Fibroblast of villous mesenchyme (primary cell): ENCODE results near the gene MSI2. TPM values are rescaled to one million over a fixed set of nuclear protein-coding genes. Genes with fewer than 3 reads are reported as not detected.

Experiments used
- DNase-seq: peaks from one replicate; pipeline ENCODE4 v3.0.0-alpha.2; 2010; ENCODE audit warnings: low read depth
- H3K4me3 ChIP-seq: 2 replicates; pipeline ENCODE4 v1.5.1; 2011; ENCODE audit warnings: low read depth, mild to moderate bottlenecking, low read length
- total RNA-seq: library from RNA; depleted of rRNA; stranded (reverse); fragments of >200 nt; gene quantifications from 2 replicates; pipeline ENCODE4 v1.2.3, GENCODE V29; 2012
- TF ChIP-seq, protein P1 (sequence below): IDR thresholded peaks from 2 replicates; pipeline ENCODE4 v1.5.1; 2012; ENCODE audit warnings: low read depth, mild to moderate bottlenecking, low read length; ENCODE audit not compliant: insufficient read depth

The MSI2 gene
- total RNA-seq, 1 donor = 50.1 TPM

DNA sequence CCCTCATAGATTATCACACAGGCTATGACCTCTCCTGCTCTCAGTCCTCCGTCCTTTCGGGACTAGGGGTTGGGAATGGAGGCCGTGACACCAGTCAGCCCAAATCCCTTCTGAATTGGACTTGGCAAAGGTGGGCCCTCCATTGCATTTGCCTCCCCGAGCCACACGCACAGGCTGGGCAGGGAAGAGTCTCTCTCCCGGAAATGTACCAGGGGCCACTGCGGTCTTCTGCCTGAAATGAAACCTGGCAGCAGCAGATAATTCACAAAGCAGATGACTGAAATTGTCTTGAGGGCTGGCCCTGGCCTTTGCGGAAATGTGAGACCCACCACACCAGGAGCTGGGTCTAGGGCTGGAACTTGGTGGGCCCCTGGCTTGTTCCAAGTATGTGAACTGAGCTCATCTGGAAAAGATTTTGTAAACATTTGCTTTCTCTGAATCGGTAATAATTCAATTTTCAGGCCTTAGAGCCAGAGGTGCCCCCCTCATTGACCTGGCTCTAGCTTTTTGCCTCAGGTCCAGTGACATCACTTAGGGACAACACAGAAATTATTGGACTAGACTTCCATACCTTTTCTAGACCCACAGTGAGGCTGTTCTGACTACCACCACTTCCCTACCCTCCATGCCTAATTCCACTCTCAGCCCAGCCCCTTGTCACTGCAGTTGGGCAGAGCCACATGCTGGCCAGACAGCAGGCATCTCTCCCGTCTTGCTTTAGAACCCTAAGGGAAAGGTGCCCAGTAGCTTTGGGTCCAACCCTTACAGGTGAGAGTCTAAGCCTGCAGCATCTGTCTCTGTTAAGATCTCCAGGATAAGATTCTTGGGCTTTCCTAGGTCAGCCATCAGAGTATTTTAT lies 413.6 kb downstream of the MSI2 start:
- TF ChIP-seq, protein P1, sequence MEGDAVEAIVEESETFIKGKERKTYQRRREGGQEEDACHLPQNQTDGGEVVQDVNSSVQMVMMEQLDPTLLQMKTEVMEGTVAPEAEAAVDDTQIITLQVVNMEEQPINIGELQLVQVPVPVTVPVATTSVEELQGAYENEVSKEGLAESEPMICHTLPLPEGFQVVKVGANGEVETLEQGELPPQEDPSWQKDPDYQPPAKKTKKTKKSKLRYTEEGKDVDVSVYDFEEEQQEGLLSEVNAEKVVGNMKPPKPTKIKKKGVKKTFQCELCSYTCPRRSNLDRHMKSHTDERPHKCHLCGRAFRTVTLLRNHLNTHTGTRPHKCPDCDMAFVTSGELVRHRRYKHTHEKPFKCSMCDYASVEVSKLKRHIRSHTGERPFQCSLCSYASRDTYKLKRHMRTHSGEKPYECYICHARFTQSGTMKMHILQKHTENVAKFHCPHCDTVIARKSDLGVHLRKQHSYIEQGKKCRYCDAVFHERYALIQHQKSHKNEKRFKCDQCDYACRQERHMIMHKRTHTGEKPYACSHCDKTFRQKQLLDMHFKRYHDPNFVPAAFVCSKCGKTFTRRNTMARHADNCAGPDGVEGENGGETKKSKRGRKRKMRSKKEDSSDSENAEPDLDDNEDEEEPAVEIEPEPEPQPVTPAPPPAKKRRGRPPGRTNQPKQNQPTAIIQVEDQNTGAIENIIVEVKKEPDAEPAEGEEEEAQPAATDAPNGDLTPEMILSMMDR = no peak
- no peak overlapping the region for H3K4me3 ChIP-seq
- no peak for DNase-seq

DNA sequence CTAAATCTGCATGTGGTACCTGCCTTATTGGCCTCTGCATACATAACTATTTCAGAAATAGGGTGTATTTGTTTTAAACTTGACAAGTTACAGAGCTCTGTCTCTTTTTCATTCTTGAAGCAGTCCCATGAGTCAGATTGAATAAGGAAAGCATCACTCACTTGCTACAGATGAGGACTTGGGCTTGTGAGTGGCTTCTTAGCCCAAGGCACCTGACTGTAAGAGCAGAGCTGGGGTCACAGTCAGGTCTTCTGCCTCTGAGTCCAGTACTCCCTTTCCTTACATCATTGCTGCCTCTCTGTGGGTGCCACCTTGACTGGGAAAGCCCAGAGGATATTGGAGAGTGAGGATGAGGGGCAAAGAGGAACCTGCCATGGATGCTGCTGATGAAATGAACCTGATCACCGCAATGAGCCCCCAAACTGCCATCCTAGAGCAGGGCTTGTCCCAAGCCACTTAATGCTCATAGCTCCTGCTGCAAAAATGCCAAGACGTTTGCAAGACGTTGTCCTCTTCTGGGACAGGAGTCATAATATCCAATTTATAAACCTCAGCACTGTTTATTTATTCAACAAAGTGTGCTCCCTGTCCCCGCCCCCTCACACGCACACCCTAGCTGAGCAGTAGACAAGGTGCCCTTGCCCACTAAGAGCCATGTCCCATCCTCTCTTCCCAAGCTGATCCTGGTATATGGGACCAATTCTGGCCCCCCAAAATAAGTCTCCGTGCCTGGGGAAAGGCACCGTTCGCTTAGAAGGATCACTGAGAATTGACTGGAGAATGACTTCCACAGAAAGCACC lies 414.6 kb downstream of the MSI2 start:
- DNase-seq = no peak
- TF ChIP-seq, protein P1 = no peak
- H3K4me3 ChIP-seq = no peak overlapping the region

DNA sequence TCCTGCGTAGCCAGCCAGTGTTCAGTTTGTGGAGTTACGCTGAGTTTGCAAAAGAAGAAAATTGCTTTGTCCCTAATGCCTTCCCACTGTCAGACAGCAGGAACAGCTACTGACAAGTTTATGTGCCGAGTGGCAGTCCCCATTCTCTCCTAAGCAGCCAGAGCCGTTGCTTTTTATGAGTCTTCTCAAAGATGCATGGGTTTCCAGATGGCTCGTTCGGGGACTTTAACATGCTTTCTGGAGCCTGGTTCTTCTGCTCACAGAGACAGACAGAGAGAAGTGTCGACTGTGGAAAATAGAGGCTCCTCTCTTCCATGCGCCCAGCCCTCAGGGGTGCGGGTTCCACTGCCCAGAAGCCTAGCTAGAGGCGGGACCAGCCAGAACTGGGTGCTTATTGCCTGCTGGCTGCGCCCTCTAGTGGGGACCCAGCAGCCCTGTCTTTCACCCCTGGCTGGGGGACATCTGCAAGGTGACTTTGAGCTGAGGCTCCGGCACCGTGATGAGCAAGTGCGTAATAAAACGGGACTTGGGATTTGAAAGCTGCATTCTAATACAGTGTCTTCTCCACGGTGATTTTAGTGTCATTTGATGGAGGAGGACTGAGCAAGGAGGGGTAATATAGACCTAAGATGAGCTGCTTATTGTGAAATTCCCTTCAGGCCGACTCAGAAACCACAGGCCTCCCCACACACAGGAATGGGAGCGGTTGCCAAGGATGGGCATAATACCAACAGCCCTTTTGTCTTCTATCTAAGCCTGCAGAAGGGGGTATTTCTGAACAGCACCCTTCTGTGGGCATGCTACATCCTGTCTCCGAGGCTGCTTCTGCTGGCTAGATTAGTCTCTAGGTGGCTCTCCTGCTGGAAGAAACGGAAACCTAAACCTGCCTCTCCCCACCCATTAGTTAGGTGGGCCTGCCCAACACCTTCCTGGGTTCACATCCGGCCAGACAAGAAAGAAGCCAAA lies 415.6 kb downstream of the MSI2 start:
- peak; percentile 81 for DNase-seq
- H3K4me3 ChIP-seq = no peak overlapping the region
- TF ChIP-seq, protein P1 = peak; percentile 97

DNA sequence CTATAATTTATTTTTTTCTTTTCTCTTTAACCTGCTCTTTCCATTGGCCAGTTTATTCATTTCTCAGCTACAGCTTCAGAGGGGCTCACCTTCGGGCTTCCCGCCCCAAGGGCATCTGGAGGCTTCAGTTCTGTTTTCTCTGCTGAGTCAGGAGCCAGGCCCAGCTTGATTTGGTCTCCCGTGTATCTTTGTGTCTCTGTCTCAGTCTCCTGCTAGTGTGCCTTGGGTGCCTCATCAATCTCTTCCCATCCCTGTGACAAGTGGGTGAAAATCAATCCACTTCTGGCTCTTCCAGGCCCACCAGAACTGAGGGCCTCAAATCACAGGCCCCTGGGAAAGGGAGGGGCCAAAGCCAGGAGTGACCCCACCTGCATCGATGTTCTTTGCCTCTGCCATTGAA lies 416.6 kb downstream of the MSI2 start:
- TF ChIP-seq, protein P1 = no peak
- H3K4me3 ChIP-seq = no peak overlapping the region
- no peak for DNase-seq

DNA sequence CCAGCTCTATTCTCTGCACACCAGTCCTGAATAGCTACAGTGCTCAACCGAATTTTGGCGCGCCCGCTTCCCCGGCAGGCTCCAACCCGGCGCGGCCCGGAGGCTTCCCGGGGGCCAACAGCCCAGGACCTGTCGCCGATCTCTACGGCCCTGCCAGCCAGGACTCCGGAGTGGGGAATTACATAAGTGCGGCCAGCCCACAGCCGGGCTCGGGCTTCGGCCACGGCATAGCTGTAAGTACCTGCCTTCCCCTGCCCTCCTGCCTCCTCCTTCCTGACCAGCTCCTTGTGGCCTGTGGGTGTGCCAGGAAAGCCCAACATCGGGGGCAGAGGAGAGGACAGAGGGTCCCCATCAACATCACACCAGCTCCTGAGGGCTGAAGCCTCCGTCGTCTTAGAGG lies 418.6 kb downstream of the MSI2 start:
- H3K4me3 ChIP-seq = no peak overlapping the region
- TF ChIP-seq, protein P1 = no peak
- DNase-seq = no peak

DNA sequence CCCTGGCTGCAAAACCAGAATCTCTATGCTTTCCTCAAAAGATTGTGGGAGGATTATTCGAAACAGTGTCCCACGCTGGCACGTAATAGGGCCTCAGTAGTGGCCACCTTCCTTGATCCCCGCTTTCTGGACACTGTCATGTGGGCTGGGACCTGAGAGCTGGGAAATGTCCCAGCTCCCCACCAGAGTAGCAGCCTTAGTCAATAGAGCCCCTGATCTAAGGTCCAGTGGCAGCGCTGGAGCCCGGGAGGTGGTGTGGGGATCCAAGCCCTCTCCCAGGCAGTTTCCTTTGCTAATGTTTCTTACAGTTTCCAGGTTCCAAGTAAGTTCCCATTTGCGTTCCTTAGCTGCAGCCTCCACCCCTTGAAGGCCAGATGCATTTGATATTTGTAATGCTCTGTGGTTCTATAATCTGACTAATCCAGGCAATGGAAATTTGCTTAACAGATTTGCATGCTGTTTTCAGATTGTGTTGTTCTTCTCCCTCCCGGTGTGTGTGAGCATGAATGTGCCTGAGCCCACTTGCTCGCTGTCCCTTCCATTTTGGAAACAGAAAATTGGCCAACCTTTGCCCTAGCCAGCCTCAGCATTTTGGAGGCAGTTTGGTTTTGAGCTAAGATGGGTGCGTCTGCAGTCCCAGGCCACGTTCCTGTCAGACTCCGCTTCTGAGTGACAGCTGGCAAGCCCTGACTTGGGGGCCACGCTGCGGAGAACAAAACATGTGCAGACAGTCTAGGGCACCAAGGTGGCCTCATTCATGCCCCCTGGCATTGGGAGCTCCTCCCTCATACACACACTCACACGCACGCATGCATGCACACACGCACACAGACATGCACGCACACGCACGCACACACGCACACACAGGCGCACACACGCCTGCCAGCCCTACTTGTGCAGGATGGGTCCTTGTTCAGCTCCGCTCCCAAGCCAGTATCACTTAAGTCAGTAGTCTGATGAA lies 419.4 kb downstream of the MSI2 start:
- no peak overlapping the region for H3K4me3 ChIP-seq
- no peak for DNase-seq
- TF ChIP-seq, protein P1 = no peak
